Measurements from ENCODE around the gene IGSF9. TPM values are rescaled to one million over a fixed set of nuclear protein-coding genes. Genes with fewer than 3 reads are reported as not detected.

Gene IGSF9
- total RNA-seq, 1 experiment from 2014 or later, result 7.1 TPM

DNA sequence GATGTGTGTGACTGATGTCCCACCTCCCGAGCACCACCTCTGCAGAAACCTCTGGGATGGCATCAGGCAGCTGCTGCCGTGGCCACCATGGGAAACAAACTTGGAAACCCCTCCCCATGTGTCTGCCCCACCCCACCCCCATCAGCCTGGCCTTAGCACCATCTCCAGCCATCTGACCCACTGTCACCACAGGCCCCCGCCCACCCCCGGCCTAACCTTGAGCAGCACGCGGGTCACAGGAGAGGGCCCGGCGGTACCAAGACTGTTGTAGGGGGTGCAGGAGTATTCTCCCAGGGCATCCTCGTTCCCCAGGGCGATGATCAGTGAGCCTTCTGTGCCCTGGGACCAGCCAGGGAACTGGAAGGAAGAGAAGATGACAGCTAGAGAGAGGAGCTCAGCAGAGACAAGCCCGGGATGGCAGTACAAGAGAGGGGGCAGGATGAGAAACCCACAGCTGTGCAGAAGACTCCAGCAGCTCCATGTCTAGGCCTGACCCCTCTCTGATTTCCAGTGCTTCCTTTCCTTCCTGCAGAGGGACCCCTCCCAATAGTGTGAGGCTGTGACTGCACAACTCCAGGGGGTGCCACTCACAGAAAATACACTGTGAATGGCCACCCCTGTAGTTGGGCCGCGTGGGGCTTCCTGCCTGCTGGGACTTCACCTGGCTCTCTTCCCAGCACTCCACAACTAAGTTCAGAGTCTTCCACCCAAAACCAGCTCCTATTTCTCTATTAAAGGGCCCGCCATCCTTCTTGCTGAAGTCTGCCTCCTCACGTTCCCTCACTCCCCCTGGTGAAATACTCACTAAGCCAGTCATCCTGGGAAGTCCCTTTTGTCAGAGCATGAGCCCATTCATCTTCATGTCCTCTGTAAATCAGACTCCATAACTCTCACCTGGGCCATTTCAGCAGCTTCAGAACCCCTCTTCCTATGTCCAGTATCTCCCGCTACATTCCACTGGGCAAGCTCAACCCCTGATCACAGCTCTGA is 12.8 kb downstream of the IGSF9 start:
- POLR2A ChIA-PET (ENCODE audit: low non-redundant PET), result interaction anchor here (0.6 kb wide), 2 partner anchors 114 to 468 kb away, joined by 3 to 4 read pairs; no protein-coding TSS in a partner anchor
- no peaks in the 10 kb centered on the region for H3K9me3 ChIP-seq (ENCODE audit: low read depth, low read length, poor library complexity, severe bottlenecking)
- no peak overlapping the region for H3K4me3 ChIP-seq (ENCODE audit: low read depth, low read length, poor library complexity, severe bottlenecking)
- no peaks in the 10 kb centered on the region for H3K36me3 ChIP-seq (ENCODE audit: insufficient read depth, low read length, poor library complexity, severe bottlenecking)
- H3K4me1 ChIP-seq (ENCODE audit: insufficient read depth, low read length, poor library complexity, severe bottlenecking), result peaks cover 11% of the 10 kb centered on the region
- no peak overlapping the region for H3K27ac ChIP-seq (ENCODE audit: low read depth, low read length, poor library complexity, severe bottlenecking)
- TF ChIP-seq, protein P1, sequence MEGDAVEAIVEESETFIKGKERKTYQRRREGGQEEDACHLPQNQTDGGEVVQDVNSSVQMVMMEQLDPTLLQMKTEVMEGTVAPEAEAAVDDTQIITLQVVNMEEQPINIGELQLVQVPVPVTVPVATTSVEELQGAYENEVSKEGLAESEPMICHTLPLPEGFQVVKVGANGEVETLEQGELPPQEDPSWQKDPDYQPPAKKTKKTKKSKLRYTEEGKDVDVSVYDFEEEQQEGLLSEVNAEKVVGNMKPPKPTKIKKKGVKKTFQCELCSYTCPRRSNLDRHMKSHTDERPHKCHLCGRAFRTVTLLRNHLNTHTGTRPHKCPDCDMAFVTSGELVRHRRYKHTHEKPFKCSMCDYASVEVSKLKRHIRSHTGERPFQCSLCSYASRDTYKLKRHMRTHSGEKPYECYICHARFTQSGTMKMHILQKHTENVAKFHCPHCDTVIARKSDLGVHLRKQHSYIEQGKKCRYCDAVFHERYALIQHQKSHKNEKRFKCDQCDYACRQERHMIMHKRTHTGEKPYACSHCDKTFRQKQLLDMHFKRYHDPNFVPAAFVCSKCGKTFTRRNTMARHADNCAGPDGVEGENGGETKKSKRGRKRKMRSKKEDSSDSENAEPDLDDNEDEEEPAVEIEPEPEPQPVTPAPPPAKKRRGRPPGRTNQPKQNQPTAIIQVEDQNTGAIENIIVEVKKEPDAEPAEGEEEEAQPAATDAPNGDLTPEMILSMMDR (conservative IDR thresholded peaks at IDR 0.05; ENCODE audit: low read depth, low read length), result peak; percentile 29; the same call in 1 of the 2 replicates
- no peak for TF ChIP-seq EZH2 (IDR thresholded peaks at IDR 0.05; ENCODE audit: borderline replicate concordance, low read depth, low read length, poor library complexity, severe bottlenecking)
- BruUV-seq (replicated peaks), result no TSS peak
- intact Hi-C loops (cut with micrococcal nuclease; ENCODE audit: unreplicated experiment), result no loop called here
- CTCF ChIA-PET, result interaction anchor here (0.9 to 1.5 kb wide), 2 partner anchors 75 to 133 kb away, joined by 5 read pairs; no protein-coding TSS in a partner anchor
- peak; percentile 60 for DNase-seq (ENCODE audit: low spot score)
- H3K27me3 ChIP-seq (replicated peaks; ENCODE audit: insufficient read depth, low read depth, low read length, poor library complexity), result no peaks in the 10 kb centered on the region

DNA sequence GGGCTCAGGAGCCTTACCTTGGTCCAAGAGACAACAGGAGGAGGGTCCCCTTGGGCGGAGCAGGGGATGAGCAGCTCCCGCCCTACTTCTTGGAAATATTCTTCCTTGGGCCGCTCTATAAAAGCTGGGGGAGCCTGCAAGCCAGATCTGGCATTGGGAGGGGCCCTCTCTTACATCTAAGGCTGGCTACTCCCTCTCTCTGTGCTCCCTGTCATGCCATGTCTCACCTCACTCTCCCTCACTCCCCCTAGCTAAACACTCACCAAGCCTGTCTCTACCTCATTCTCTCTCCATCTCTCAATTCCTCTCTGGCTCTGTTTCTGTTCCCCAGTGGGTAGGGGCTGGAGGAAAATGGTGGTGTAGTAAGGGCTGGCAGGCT is 13.6 kb downstream of the IGSF9 start:
- Histone ChIP-seq H3K27ac (ENCODE audit: low read depth, low read length, poor library complexity, severe bottlenecking) (no peak overlapping the region), H3K9me3 (ENCODE audit: low read depth, low read length, poor library complexity, severe bottlenecking) (no peaks in the 10 kb centered on the region), H3K4me1 (ENCODE audit: insufficient read depth, low read length, poor library complexity, severe bottlenecking) (peaks cover 11% of the 10 kb centered on the region), H3K27me3 (replicated peaks; ENCODE audit: insufficient read depth, low read depth, low read length, poor library complexity) (no peaks in the 10 kb centered on the region), H3K36me3 (ENCODE audit: insufficient read depth, low read length, poor library complexity, severe bottlenecking) (no peaks in the 10 kb centered on the region), H3K4me3 (ENCODE audit: low read depth, low read length, poor library complexity, severe bottlenecking) (no peak overlapping the region)
- no peak for TF ChIP-seq EZH2 (IDR thresholded peaks at IDR 0.05; ENCODE audit: borderline replicate concordance, low read depth, low read length, poor library complexity, severe bottlenecking)
- TF ChIP-seq, protein P1 (conservative IDR thresholded peaks at IDR 0.05; ENCODE audit: low read depth, low read length), result no peak
- CTCF ChIA-PET, result interaction anchor here (0.8 kb wide), 1 partner anchor 76 kb away, joined by 3 read pairs; no protein-coding TSS in a partner anchor
- BruUV-seq (replicated peaks), result no TSS peak
- no peak for DNase-seq (ENCODE audit: low spot score)
- POLR2A ChIA-PET (ENCODE audit: low non-redundant PET), result interaction anchor here (0.6 kb wide), 2 partner anchors 100 to 113 kb away, joined by 3 to 12 read pairs; no protein-coding TSS in a partner anchor
- intact Hi-C loops (cut with micrococcal nuclease; ENCODE audit: unreplicated experiment), result no loop called here

DNA sequence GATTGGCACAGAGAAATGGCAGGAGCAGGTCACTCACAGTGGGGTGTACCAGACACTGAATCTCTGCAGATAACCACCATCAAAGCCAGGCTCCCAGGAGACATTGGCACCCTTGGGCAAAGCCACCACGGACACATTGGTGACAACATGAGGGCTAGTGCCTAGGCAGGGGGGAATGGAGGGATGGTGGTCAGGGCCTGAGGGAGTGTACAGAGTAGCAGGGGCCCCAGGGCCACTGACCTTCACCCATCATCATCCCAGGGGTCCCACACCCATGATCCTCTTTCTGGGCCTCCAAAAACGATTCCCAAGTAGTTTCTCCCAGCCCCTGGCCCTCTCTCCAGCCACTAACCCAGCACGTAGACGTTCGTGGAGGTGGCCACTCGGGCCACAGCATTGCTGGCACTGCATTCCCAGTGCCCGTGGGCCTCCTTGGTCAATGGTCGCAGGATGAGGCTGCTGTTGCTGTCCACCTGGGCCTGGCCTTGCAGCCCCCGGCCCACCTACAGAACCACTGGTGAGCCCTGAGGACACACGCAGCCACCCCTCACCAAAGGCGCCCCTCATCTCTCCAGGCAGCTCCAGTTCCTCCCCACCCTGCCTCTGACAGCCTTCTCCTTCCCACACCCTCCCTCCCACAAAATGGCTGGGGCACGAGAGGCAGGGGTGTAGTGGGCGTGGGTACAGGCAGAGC is 14.2 kb downstream of the IGSF9 start:
- H3K9me3 ChIP-seq (ENCODE audit: low read depth, low read length, poor library complexity, severe bottlenecking), result no peaks in the 10 kb centered on the region
- TF ChIP-seq, protein P1 (conservative IDR thresholded peaks at IDR 0.05; ENCODE audit: low read depth, low read length), result no peak
- no peaks in the 10 kb centered on the region for H3K36me3 ChIP-seq (ENCODE audit: insufficient read depth, low read length, poor library complexity, severe bottlenecking)
- no peak overlapping the region for H3K27ac ChIP-seq (ENCODE audit: low read depth, low read length, poor library complexity, severe bottlenecking)
- intact Hi-C loops (cut with micrococcal nuclease; ENCODE audit: unreplicated experiment), result no loop called here
- POLR2A ChIA-PET (ENCODE audit: low non-redundant PET), result interaction anchor here (0.6 kb wide), 1 partner anchor 100 kb away, joined by 12 read pairs; no protein-coding TSS in a partner anchor
- CTCF ChIA-PET, result interaction anchor here (0.8 kb wide), 1 partner anchor 77 kb away, joined by 3 read pairs; no protein-coding TSS in a partner anchor
- DNase-seq (ENCODE audit: low spot score), result no peak
- peaks cover 11% of the 10 kb centered on the region for H3K4me1 ChIP-seq (ENCODE audit: insufficient read depth, low read length, poor library complexity, severe bottlenecking)
- no peak overlapping the region for H3K4me3 ChIP-seq (ENCODE audit: low read depth, low read length, poor library complexity, severe bottlenecking)
- BruUV-seq (replicated peaks), result no TSS peak
- no peaks in the 10 kb centered on the region for H3K27me3 ChIP-seq (replicated peaks; ENCODE audit: insufficient read depth, low read depth, low read length, poor library complexity)
